ENCODE data around the gene SURF4. TPM values are rescaled to one million over a fixed set of nuclear protein-coding genes. Genes with fewer than 3 reads are reported as not detected.

SURF4 gene
- total and polyA plus RNA-seq, 2 donors (not counting 3 experiments of a cell fraction or from before 2014, with no cell fraction given): 216 to 358 TPM

GRCh38 chr9:133382507-133383141 is 6.8 kb upstream of the SURF4 start:
- no peak for DNase-seq (ENCODE audit: low read depth, low spot score)
- Histone ChIP-seq H3K27ac (ENCODE audit: insufficient read depth, low read depth, low read length) (no peak overlapping the region), H4K20me1 (replicated peaks; ENCODE audit: control insufficient read depth, extremely low read depth, insufficient read depth, low read length) (no peaks in the 10 kb centered on the region), H3K79me2 (ENCODE audit: control insufficient read depth, insufficient read depth, low read length) (no peaks in the 10 kb centered on the region), H3K9me3 (replicated peaks; ENCODE audit: control insufficient read depth, insufficient read depth, low read length) (no peaks in the 10 kb centered on the region), H3K4me3 (replicated peaks in 1 of 3; ENCODE audit: insufficient read depth in 1 of 3, low read depth in 1 of 3, low read length in 3 of 3) (no peak overlapping the region), H3K27me3 (ENCODE audit: control insufficient read depth in 2 of 2, insufficient read depth in 2 of 2, low read length in 2 of 2) (no peaks in the 10 kb centered on the region), H3K9ac (replicated peaks; ENCODE audit: extremely low read depth, insufficient read depth, low read length) (no peak overlapping the region), H3K4me2 (ENCODE audit: insufficient read depth, low read length) (no peak overlapping the region), H3K36me3 (ENCODE audit: control insufficient read depth in 2 of 2, extremely low read depth in 1 of 2, insufficient read depth in 2 of 2, low read length in 2 of 2) (no peaks in the 10 kb centered on the region), H2AFZ (ENCODE audit: low read depth, low read length) (no peak overlapping the region), H3K4me1 (ENCODE audit: control insufficient read depth, extremely low read depth, insufficient read depth, low read length) (no peaks in the 10 kb centered on the region), H3K9me1 (replicated peaks; ENCODE audit: control insufficient read depth, extremely low read depth, insufficient read depth, low read length) (no peaks in the 10 kb centered on the region)
- no peak for FAIRE-seq
- no peak for TF ChIP-seq POLR2A (IDR thresholded peaks at IDR 0.05; ENCODE audit: low read depth, low read length)
- no peak for TF ChIP-seq GATA2 (IDR thresholded peaks at IDR 0.05; ENCODE audit: insufficient read depth, insufficient read length, low read depth, low read length)
- no peak for TF ChIP-seq CTCF (IDR thresholded peaks at IDR 0.05; ENCODE audit: extremely low read depth in 1 of 2, insufficient read depth in 1 of 2, low read depth in 1 of 2, low read length in 2 of 2)
- intact Hi-C loops (cut with micrococcal nuclease) (no loop called here), dilution Hi-C loops (cut with MboI; ENCODE audit: extremely low pct_ligation_motif_present, low sequenced_read_pairs) (no loop called here)
- ChIA-PET POLR2A (no interaction called here), CTCF (no interaction called here)
- no TSS peak for BruUV-seq (replicated peaks)

GRCh38 chr9:133380734-133381133 is 4.9 kb upstream of the SURF4 start:
- intact Hi-C loops (cut with micrococcal nuclease) (no loop called here), dilution Hi-C loops (cut with MboI; ENCODE audit: extremely low pct_ligation_motif_present, low sequenced_read_pairs) (no loop called here)
- no peaks in the 10 kb centered on the region for H4K20me1 ChIP-seq (replicated peaks; ENCODE audit: control insufficient read depth, extremely low read depth, insufficient read depth, low read length)
- TF ChIP-seq GATA2 (IDR thresholded peaks at IDR 0.05; ENCODE audit: insufficient read depth, insufficient read length, low read depth, low read length): no peak
- TF ChIP-seq FOS (IDR thresholded peaks at IDR 0.05; ENCODE audit: borderline replicate concordance, insufficient read depth, low read length): no peak
- TF ChIP-seq POLR2AphosphoS5 (IDR thresholded peaks at IDR 0.05; ENCODE audit: insufficient read depth, low read depth, low read length): no peak
- TF ChIP-seq EZH2 (IDR thresholded peaks at IDR 0.05; ENCODE audit: borderline replicate concordance, low read depth, low read length, severe bottlenecking): no peak
- TF ChIP-seq, protein P1, sequence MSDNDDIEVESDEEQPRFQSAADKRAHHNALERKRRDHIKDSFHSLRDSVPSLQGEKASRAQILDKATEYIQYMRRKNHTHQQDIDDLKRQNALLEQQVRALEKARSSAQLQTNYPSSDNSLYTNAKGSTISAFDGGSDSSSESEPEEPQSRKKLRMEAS (IDR thresholded peaks at IDR 0.05; ENCODE audit: insufficient read depth, insufficient read length): no peak
- TF ChIP-seq MYC (IDR thresholded peaks at IDR 0.05; ENCODE audit: low read depth, low read length): no peak
- no peak for TF ChIP-seq JUN (IDR thresholded peaks at IDR 0.05; ENCODE audit: borderline replicate concordance, insufficient read depth, insufficient read length, low read depth)
- no peak for TF ChIP-seq CTCF (IDR thresholded peaks at IDR 0.05; ENCODE audit: extremely low read depth in 1 of 2, insufficient read depth in 1 of 2, low read depth in 1 of 2, low read length in 2 of 2)
- TF ChIP-seq POLR2A (IDR thresholded peaks at IDR 0.05; ENCODE audit: low read depth, low read length): no peak
- FAIRE-seq (no peak), DNase-seq (ENCODE audit: low read depth, low spot score) (no peak)
- peaks cover 6% of the 10 kb centered on the region for H3K4me1 ChIP-seq (ENCODE audit: control insufficient read depth, extremely low read depth, insufficient read depth, low read length)
- H3K27me3 ChIP-seq (ENCODE audit: control insufficient read depth in 2 of 2, insufficient read depth in 2 of 2, low read length in 2 of 2): no peaks in the 10 kb centered on the region
- no peak overlapping the region for H3K4me3 ChIP-seq (replicated peaks in 1 of 3; ENCODE audit: insufficient read depth in 1 of 3, low read depth in 1 of 3, low read length in 3 of 3)
- CTCF ChIA-PET: interaction anchor here (1.0 kb wide), 2 partner anchors 51 to 98 kb away, joined by 3 read pairs; partner anchors contain the start of gene SLC2A6
- H3K79me2 ChIP-seq (ENCODE audit: control insufficient read depth, insufficient read depth, low read length): peaks cover under 1% of the 10 kb centered on the region
- BruUV-seq (replicated peaks): no TSS peak
- POLR2A ChIA-PET: no interaction called here
- no peak overlapping the region for H2AFZ ChIP-seq (ENCODE audit: low read depth, low read length)
- no peaks in the 10 kb centered on the region for H3K36me3 ChIP-seq (ENCODE audit: control insufficient read depth in 2 of 2, extremely low read depth in 1 of 2, insufficient read depth in 2 of 2, low read length in 2 of 2)
- H3K4me2 ChIP-seq (ENCODE audit: insufficient read depth, low read length): no peak overlapping the region
- no peak overlapping the region for H3K27ac ChIP-seq (ENCODE audit: insufficient read depth, low read depth, low read length)
- H3K9ac ChIP-seq (replicated peaks; ENCODE audit: extremely low read depth, insufficient read depth, low read length): no peak overlapping the region
- H3K9me3 ChIP-seq (replicated peaks; ENCODE audit: control insufficient read depth, insufficient read depth, low read length): no peaks in the 10 kb centered on the region
- no peaks in the 10 kb centered on the region for H3K9me1 ChIP-seq (replicated peaks; ENCODE audit: control insufficient read depth, extremely low read depth, insufficient read depth, low read length)

All from endothelial cell of umbilical vein (primary cell).